OCI-M2 (cell line): ENCODE data around the gene EVA1C.
A peak's percentile ranks its signal among the peaks of the same experiment; 100 is the strongest.
"Not testable (repeated sequence)": the region's sequence is repeated elsewhere in the genome, so short reads cannot be mapped to it uniquely, and the experiment has no call there.

Experiments used
- DNase-seq: peaks from one replicate; lab custom pipeline; 2025; ENCODE audit not compliant: unreplicated experiment; lab: John Stamatoyannopoulos, UW

The EVA1C gene

GRCh38 chr21:32423320-32424190 lies 11.0 kb downstream of the EVA1C start:
- DNase-seq = no peak

GRCh38 chr21:32424191-32424535 lies 11.7 kb downstream of the EVA1C start:
- DNase-seq = no peak

- DNase-seq = no peak
Measured at GRCh38 chr21:32424674-32425073, 12.2 kb downstream of the EVA1C start.

- DNase-seq = no peak
Measured at GRCh38 chr21:32425628-32426027, 13.1 kb downstream of the EVA1C start.

GRCh38 chr21:32426066-32426465 lies 13.6 kb downstream of the EVA1C start:
- no peak for DNase-seq

GRCh38 chr21:32426592-32427051 lies 14.1 kb downstream of the EVA1C start:
- no peak for DNase-seq

GRCh38 chr21:32427958-32428623 lies 15.6 kb downstream of the EVA1C start:
- peak; percentile 70 for DNase-seq

- DNase-seq = not testable (repeated sequence)
Measured at GRCh38 chr21:32432982-32433660, 20.6 kb downstream of the EVA1C start.

GRCh38 chr21:32437729-32438128 lies 25.2 kb downstream of the EVA1C start:
- no peak for DNase-seq

GRCh38 chr21:32442566-32443318 lies 30.2 kb downstream of the EVA1C start:
- DNase-seq = no peak

GRCh38 chr21:32445101-32445500 lies 32.6 kb downstream of the EVA1C start:
- DNase-seq = no peak

GRCh38 chr21:32446440-32446839 lies 33.9 kb downstream of the EVA1C start:
- not testable (repeated sequence) for DNase-seq

- DNase-seq = no peak
Measured at GRCh38 chr21:32447224-32447623, 34.7 kb downstream of the EVA1C start.

GRCh38 chr21:32448803-32449594 lies 36.5 kb downstream of the EVA1C start:
- DNase-seq = no peak

GRCh38 chr21:32450881-32451701 lies 38.6 kb downstream of the EVA1C start:
- not testable (repeated sequence) for DNase-seq

GRCh38 chr21:32452191-32452590 lies 39.7 kb downstream of the EVA1C start:
- DNase-seq = not testable (repeated sequence)

- DNase-seq = no peak
Measured at GRCh38 chr21:32452641-32453040, 40.1 kb downstream of the EVA1C start.

GRCh38 chr21:32455548-32455947 lies 43.0 kb downstream of the EVA1C start:
- DNase-seq = no peak

- no peak for DNase-seq
Measured at GRCh38 chr21:32456497-32456918, 44.0 kb downstream of the EVA1C start.
